ENCODE results near the gene DENND1B.

DNA sequence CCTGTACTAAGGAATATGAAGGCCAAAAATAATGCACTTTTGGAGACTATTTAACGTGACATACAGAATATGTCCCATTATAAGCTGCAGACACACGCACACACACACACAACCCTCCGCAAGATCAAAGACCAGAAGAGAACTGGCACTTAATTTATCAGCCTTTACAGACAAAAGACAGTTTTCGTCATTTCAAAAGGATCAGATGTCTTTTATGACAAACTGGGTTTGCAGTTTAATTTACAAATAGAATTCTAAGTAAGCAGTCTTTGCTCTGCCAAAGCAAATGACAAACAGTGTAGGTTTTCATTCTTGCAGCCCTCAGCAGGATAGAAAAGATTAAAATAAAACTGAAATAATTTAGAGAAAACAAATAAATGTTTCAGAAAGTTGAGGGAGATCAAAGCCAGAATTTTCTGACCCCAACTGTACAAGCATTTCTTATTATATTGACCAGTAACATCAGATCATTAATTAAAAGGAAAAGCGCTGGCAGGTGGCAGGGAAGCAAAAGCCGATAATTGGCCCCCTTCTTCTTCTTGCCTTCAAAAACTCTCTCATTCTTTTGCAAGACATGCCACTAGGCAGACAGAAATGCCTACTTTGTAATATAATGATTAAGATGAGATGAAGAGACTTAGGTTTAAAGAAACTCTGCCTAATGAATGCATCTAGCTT lies 169.0 kb downstream of the DENND1B start:
- no peak for TF ChIP-seq USF2 (IDR thresholded peaks at IDR 0.05)
- no peak for TF ChIP-seq POLR2A (IDR thresholded peaks at IDR 0.05; ENCODE audit: low read length)
- TF ChIP-seq ATOH8 (CRISPR knock-in tag; IDR thresholded peaks at IDR 0.05; ENCODE audit: low read depth), result no peak
- no peak for TF ChIP-seq MYC (IDR thresholded peaks at IDR 0.05; ENCODE audit: borderline replicate concordance, low read length)
- TF ChIP-seq, protein P1, sequence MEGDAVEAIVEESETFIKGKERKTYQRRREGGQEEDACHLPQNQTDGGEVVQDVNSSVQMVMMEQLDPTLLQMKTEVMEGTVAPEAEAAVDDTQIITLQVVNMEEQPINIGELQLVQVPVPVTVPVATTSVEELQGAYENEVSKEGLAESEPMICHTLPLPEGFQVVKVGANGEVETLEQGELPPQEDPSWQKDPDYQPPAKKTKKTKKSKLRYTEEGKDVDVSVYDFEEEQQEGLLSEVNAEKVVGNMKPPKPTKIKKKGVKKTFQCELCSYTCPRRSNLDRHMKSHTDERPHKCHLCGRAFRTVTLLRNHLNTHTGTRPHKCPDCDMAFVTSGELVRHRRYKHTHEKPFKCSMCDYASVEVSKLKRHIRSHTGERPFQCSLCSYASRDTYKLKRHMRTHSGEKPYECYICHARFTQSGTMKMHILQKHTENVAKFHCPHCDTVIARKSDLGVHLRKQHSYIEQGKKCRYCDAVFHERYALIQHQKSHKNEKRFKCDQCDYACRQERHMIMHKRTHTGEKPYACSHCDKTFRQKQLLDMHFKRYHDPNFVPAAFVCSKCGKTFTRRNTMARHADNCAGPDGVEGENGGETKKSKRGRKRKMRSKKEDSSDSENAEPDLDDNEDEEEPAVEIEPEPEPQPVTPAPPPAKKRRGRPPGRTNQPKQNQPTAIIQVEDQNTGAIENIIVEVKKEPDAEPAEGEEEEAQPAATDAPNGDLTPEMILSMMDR (IDR thresholded peaks at IDR 0.05), result no peak

All from A549 (cell line).